Muscle of leg (tissue), 11 donors: ENCODE measurements around the gene HBQ1. TPM values are rescaled to one million over a fixed set of nuclear protein-coding genes. Genes with fewer than 3 reads are reported as not detected.
"Not testable (repeated sequence)": the region's sequence is repeated elsewhere in the genome, so short reads cannot be mapped to it uniquely, and the experiment has no call there.

Source experiments
- DNase-seq: peaks from one replicate; pipeline ENCODE4 v3.0.0; 2013
- H3K27ac ChIP-seq: one replicate; pipeline ENCODE4 v1.5.1; 2013; ENCODE audit warnings: mild to moderate bottlenecking, low read length, control low read depth
- H3K27me3 ChIP-seq: one replicate; pipeline ENCODE4 v1.6.1; 2013; ENCODE audit warnings: low read length; ENCODE audit not compliant: control insufficient read depth, insufficient read depth
- H3K36me3 ChIP-seq: one replicate; pipeline ENCODE4 v1.6.1; 2013; ENCODE audit warnings: low read length; ENCODE audit not compliant: control insufficient read depth, insufficient read depth
- H3K4me1 ChIP-seq: one replicate; pipeline ENCODE4 v1.6.1; 2013; ENCODE audit warnings: low read length; ENCODE audit not compliant: control insufficient read depth, insufficient read depth
- H3K4me3 ChIP-seq: one replicate; pipeline ENCODE4 v1.5.1; 2013; ENCODE audit warnings: low read length, control low read depth
- H3K9me3 ChIP-seq: replicated peaks from 2 replicates; pipeline ENCODE4 v1.6.1; 2013; ENCODE audit warnings: low read depth, low read length; ENCODE audit not compliant: control insufficient read depth
- WGBS: methylation state at CpG from one replicate; pipeline ENCODE4 v1.1.5; 2013; ENCODE audit warnings: missing lambda C conversion rate; ENCODE audit not compliant: insufficient coverage; 5-methylcytosine and 5-hydroxymethylcytosine counted together
- polyA plus RNA-seq, 8 donors: library from polyadenylated mRNA; unstranded; fragments of 120-200 nt; gene quantifications; one replicate each; pipeline versions ENCODE4 v1.2.1 to v1.2.3, GENCODE V29; 2013; ENCODE audit warnings: inconsistent platforms in 1 of 8, low replicate concordance in 1 of 8; ENCODE audit not compliant: insufficient read length in 8 of 8, insufficient read depth in 1 of 8
- total RNA-seq: library from RNA; stranded (reverse); fragments of 120-200 nt; gene quantifications from one replicate; pipeline ENCODE4 v1.2.4, GENCODE V29; 2013

Gene HBQ1
- total and polyA plus RNA-seq, 9 donors, result 0.85 to 3.2 (median 2.0) TPM

GRCh38 chr16:144797-145252 is 35.4 kb upstream of the HBQ1 start:
- no peaks in the 10 kb centered on the region for H3K4me1 ChIP-seq
- peaks cover 11% of the 10 kb centered on the region for H3K27me3 ChIP-seq
- no peak overlapping the region for H3K4me3 ChIP-seq
- H3K36me3 ChIP-seq, result no peaks in the 10 kb centered on the region
- WGBS, result 78% methylated on average over 13 of the region's 14 CpGs
- no peak for DNase-seq
- no peak overlapping the region for H3K27ac ChIP-seq
- no peaks in the 10 kb centered on the region for H3K9me3 ChIP-seq

GRCh38 chr16:146646-147045 is 33.6 kb upstream of the HBQ1 start:
- Histone ChIP-seq H3K27me3 (peaks cover 13% of the 10 kb centered on the region), H3K4me3 (no peak overlapping the region), H3K36me3 (no peaks in the 10 kb centered on the region), H3K4me1 (no peaks in the 10 kb centered on the region), H3K9me3 (no peaks in the 10 kb centered on the region), H3K27ac (no peak overlapping the region)
- DNase-seq, result no peak
- WGBS, result no CpG with 5 or more reads among the region's 2 CpGs

GRCh38 chr16:149024-149660 is 31.1 kb upstream of the HBQ1 start:
- Histone ChIP-seq H3K4me1 (no peaks in the 10 kb centered on the region), H3K9me3 (no peaks in the 10 kb centered on the region), H3K4me3 (no peak overlapping the region), H3K36me3 (no peaks in the 10 kb centered on the region), H3K27ac (no peak overlapping the region), H3K27me3 (peaks cover 19% of the 10 kb centered on the region)
- WGBS, result 55% methylated on average over 9 of the region's 9 CpGs
- DNase-seq, result no peak

- Histone ChIP-seq H3K36me3 (no peaks in the 10 kb centered on the region), H3K4me1 (peaks cover 10% of the 10 kb centered on the region), H3K27me3 (peaks cover 43% of the 10 kb centered on the region), H3K4me3 (no peak within 1 kb of the TSS), H3K27ac (no peak within 1 kb of the TSS), H3K9me3 (no peaks in the 10 kb centered on the region)
- no peak for DNase-seq
- WGBS, result 68% methylated on average over 12 of the region's 17 CpGs
Measured at GRCh38 chr16:152141-153128, 27.8 kb upstream of the HBQ1 start, which contains the start of gene HBZ. Gene HBZ (plus strand): TSS chr16:152644. CDS start chr16:152910, 266 bp downstream.

- WGBS, result 43% methylated on average over 1 of the region's 6 CpGs
- H3K4me1 ChIP-seq, H3K9me3 ChIP-seq, H3K36me3 ChIP-seq, H3K27ac ChIP-seq, DNase-seq, H3K4me3 ChIP-seq: not testable (repeated sequence)
- H3K27me3 ChIP-seq, result peaks cover 46% of the 10 kb centered on the region
Measured at GRCh38 chr16:153129-153521, 27.1 kb upstream of the HBQ1 start.

- peaks cover 45% of the 10 kb centered on the region for H3K27me3 ChIP-seq
- not testable (repeated sequence) for H3K9me3 ChIP-seq, H3K4me3 ChIP-seq, H3K27ac ChIP-seq, H3K4me1 ChIP-seq, H3K36me3 ChIP-seq, DNase-seq
- WGBS, result no CpG with 5 or more reads among the region's 74 CpGs
Measured at GRCh38 chr16:153550-154216, 26.6 kb upstream of the HBQ1 start.

- DNase-seq, result peak; percentile 75
- Histone ChIP-seq H3K4me3 (peak overlapping the region; percentile 53), H3K4me1 (peaks cover 10% of the 10 kb centered on the region), H3K36me3 (no peaks in the 10 kb centered on the region), H3K27ac (no peak overlapping the region), H3K9me3 (no peaks in the 10 kb centered on the region), H3K27me3 (peaks cover 43% of the 10 kb centered on the region)
- WGBS, result under 1% methylated on average over 32 of the region's 59 CpGs
Measured at GRCh38 chr16:154217-155030, 25.8 kb upstream of the HBQ1 start.

GRCh38 chr16:155031-155398 is 25.2 kb upstream of the HBQ1 start:
- H3K9me3 ChIP-seq, result no peaks in the 10 kb centered on the region
- H3K27me3 ChIP-seq, result peaks cover 44% of the 10 kb centered on the region
- H3K27ac ChIP-seq, result no peak overlapping the region
- 43% methylated on average over 1 of the region's 7 CpGs for WGBS
- H3K36me3 ChIP-seq, result no peaks in the 10 kb centered on the region
- peaks cover 10% of the 10 kb centered on the region for H3K4me1 ChIP-seq
- H3K4me3 ChIP-seq, result no peak overlapping the region
- DNase-seq, result no peak

- Histone ChIP-seq H3K36me3 (no peaks in the 10 kb centered on the region), H3K4me3 (no peak overlapping the region), H3K27ac (no peak overlapping the region), H3K4me1 (peaks cover 8% of the 10 kb centered on the region), H3K27me3 (peaks cover 53% of the 10 kb centered on the region), H3K9me3 (no peaks in the 10 kb centered on the region)
- 37% methylated on average over 6 of the region's 6 CpGs for WGBS
- DNase-seq, result no peak
Measured at GRCh38 chr16:159136-159849, 21.0 kb upstream of the HBQ1 start.
